HG03045 (cell line): ENCODE results near the gene FNIP2.
"Not testable (repeated sequence)": the region's sequence is repeated elsewhere in the genome, so short reads cannot be mapped to it uniquely, and the experiment has no call there.

Experiments
- ATAC-seq: cut with Tn5 transposase; IDR thresholded peaks from one replicate; pipeline ENCODE4 v1.9.1; 2021; ENCODE audit warnings: mild to moderate bottlenecking, moderate library complexity; ENCODE audit not compliant: unreplicated experiment

Gene FNIP2

GRCh38 chr4:158865520-158866177 is 96.8 kb downstream of the FNIP2 start:
- no peak for ATAC-seq

- ATAC-seq = no peak
Observed at GRCh38 chr4:158869001-158869400, 100.2 kb downstream of the FNIP2 start.

GRCh38 chr4:158869761-158870160 is 100.9 kb downstream of the FNIP2 start:
- ATAC-seq = no peak

GRCh38 chr4:158870282-158870625 is 101.4 kb downstream of the FNIP2 start:
- no peak for ATAC-seq

GRCh38 chr4:158870626-158871334 is 102.0 kb downstream of the FNIP2 start:
- no peak for ATAC-seq

GRCh38 chr4:158871335-158871724 is 102.5 kb downstream of the FNIP2 start:
- ATAC-seq = no peak

- no peak for ATAC-seq
Observed at GRCh38 chr4:158873795-158874401, 105.1 kb downstream of the FNIP2 start.

GRCh38 chr4:158875026-158875425 is 106.2 kb downstream of the FNIP2 start:
- no peak for ATAC-seq

- ATAC-seq = no peak
Observed at GRCh38 chr4:158875455-158875854, 106.6 kb downstream of the FNIP2 start.

GRCh38 chr4:158877069-158877468 is 108.2 kb downstream of the FNIP2 start:
- ATAC-seq = no peak

GRCh38 chr4:158882142-158882541 is 113.3 kb downstream of the FNIP2 start:
- not testable (repeated sequence) for ATAC-seq

GRCh38 chr4:158884280-158884679 is 115.5 kb downstream of the FNIP2 start:
- no peak for ATAC-seq

- no peak for ATAC-seq
Observed at GRCh38 chr4:158885564-158885963, 116.7 kb downstream of the FNIP2 start.

GRCh38 chr4:158890294-158890693 is 121.5 kb downstream of the FNIP2 start:
- no peak for ATAC-seq

GRCh38 chr4:158891256-158891655 is 122.4 kb downstream of the FNIP2 start:
- ATAC-seq = no peak

- ATAC-seq = no peak
Observed at GRCh38 chr4:158894826-158895225, 126.0 kb downstream of the FNIP2 start.

- ATAC-seq = no peak
Observed at GRCh38 chr4:158895797-158896576, 127.2 kb downstream of the FNIP2 start.

- ATAC-seq = not testable (repeated sequence)
Observed at GRCh38 chr4:158896577-158897238, 127.9 kb downstream of the FNIP2 start.

GRCh38 chr4:158900408-158900807 is 131.6 kb downstream of the FNIP2 start:
- not testable (repeated sequence) for ATAC-seq

- ATAC-seq = not testable (repeated sequence)
Observed at GRCh38 chr4:158902280-158903078, 133.7 kb downstream of the FNIP2 start.
